WTC11 (cell line): Measurements from ENCODE around the gene PGAP3. TPM values are rescaled to one million over a fixed set of nuclear protein-coding genes. Genes with fewer than 3 reads are reported as not detected.
A peak's percentile ranks its signal among the peaks of the same experiment; 100 is the strongest.

Experiments
- ATAC-seq: fragments of 200-7000 bp; cut with Tn5 transposase; 2 replicates; pipeline ENCODE4 v1.10.0; 2021; ENCODE audit warnings: mild to moderate bottlenecking, moderate library complexity
- CTCF ChIA-PET: fragments of 300-600 bp; sonication (Branson Sonifier 250); formaldehyde crosslinking; loops from one replicate; lab custom pipeline; 2021; ENCODE audit warnings: antibody characterized with exemption; lab: Charles Lee
- POLR2A ChIA-PET: fragments of 350-600 bp; sonication (Branson Sonifier 250); formaldehyde crosslinking; loops from one replicate; lab custom pipeline; 2021; ENCODE audit warnings: antibody characterized with exemption; lab: Charles Lee
- DNase-seq: peaks from one replicate; pipeline ENCODE4 v3.0.0; 2021; ENCODE audit warnings: low spot score
- H3K27ac Mint-ChIP-seq: 2 replicates; pipeline ENCODE4 v1.8.0; 2021; ENCODE audit warnings: mixed read lengths
- H3K27me3 Mint-ChIP-seq: 2 replicates; pipeline ENCODE4 v1.8.0; 2021; ENCODE audit warnings: low read depth, mild to moderate bottlenecking, moderate library complexity, mixed read lengths
- H3K36me3 Mint-ChIP-seq: 2 replicates; pipeline ENCODE4 v1.8.0; 2021; ENCODE audit warnings: mixed read lengths
- H3K4me1 Mint-ChIP-seq: 2 replicates; pipeline ENCODE4 v1.8.0; 2022; ENCODE audit warnings: mixed read lengths
- H3K4me3 Mint-ChIP-seq: 2 replicates; pipeline ENCODE4 v1.8.0; 2021; ENCODE audit warnings: mild to moderate bottlenecking, moderate library complexity, mixed read lengths
- H3K9me3 Mint-ChIP-seq: 2 replicates; pipeline ENCODE4 v1.8.0; 2021; ENCODE audit warnings: mixed read lengths
- ARID4B ChIP-seq: sonication (generic); formaldehyde crosslinking; IDR thresholded peaks from 2 replicates; pipeline ENCODE4 v1.8.0; 2023; ENCODE audit warnings: missing genetic modification reagents, mild to moderate bottlenecking, borderline replicate concordance
- CTCF ChIP-seq: fragments of 200-600 bp; IDR thresholded peaks from 2 replicates; pipeline ENCODE4 v1.8.0; 2022; ENCODE audit warnings: antibody characterized with exemption
- FOXP1 ChIP-seq: sonication (generic); formaldehyde crosslinking; IDR thresholded peaks from 2 replicates; pipeline ENCODE4 v1.8.0; 2022; ENCODE audit warnings: missing genetic modification reagents, mild to moderate bottlenecking, moderate library complexity, borderline replicate concordance
- GABPB1 ChIP-seq: sonication (generic); formaldehyde crosslinking; IDR thresholded peaks from 2 replicates; pipeline ENCODE4 v1.8.1; 2023; ENCODE audit warnings: mild to moderate bottlenecking, missing genetic modification reagents
- HMGA2 ChIP-seq: fragments of 250-450 bp; sonication (Bioruptor Pico); IDR thresholded peaks from 2 replicates; pipeline ENCODE4 v1.4.0; 2021; ENCODE audit warnings: mild to moderate bottlenecking, moderate library complexity
- KAT7 ChIP-seq: sonication (generic); formaldehyde crosslinking; IDR thresholded peaks from 2 replicates; pipeline ENCODE4 v1.8.1; 2023; ENCODE audit warnings: missing genetic modification reagents, mild to moderate bottlenecking, borderline replicate concordance
- MLX ChIP-seq: sonication (generic); formaldehyde crosslinking; IDR thresholded peaks from 2 replicates; pipeline ENCODE4 v1.8.1; 2023; ENCODE audit warnings: mild to moderate bottlenecking, missing genetic modification reagents, moderate library complexity
- NR1H2 ChIP-seq: sonication (generic); formaldehyde crosslinking; IDR thresholded peaks from 2 replicates; pipeline ENCODE4 v1.9.0; 2021; ENCODE audit warnings: mild to moderate bottlenecking, moderate library complexity, missing genetic modification reagents
- TP53 ChIP-seq: sonication (generic); formaldehyde crosslinking; IDR thresholded peaks from 2 replicates; pipeline ENCODE4 v1.8.1; 2023; ENCODE audit warnings: mild to moderate bottlenecking, missing genetic modification reagents
- ZBTB21 ChIP-seq: sonication (generic); formaldehyde crosslinking; IDR thresholded peaks from 2 replicates; pipeline ENCODE4 v1.8.1; 2023; ENCODE audit warnings: mild to moderate bottlenecking, missing genetic modification reagents, borderline replicate concordance
- ZNF317 ChIP-seq: sonication (generic); formaldehyde crosslinking; IDR thresholded peaks from 2 replicates; pipeline ENCODE4 v1.8.1; 2023; ENCODE audit warnings: low read depth, mild to moderate bottlenecking, moderate library complexity, missing genetic modification reagents, borderline replicate concordance
- ZNF423 ChIP-seq: fragments of 250-450 bp; sonication (Bioruptor Pico); IDR thresholded peaks from 2 replicates; pipeline ENCODE4 v2.1.2; 2022; ENCODE audit warnings: mild to moderate bottlenecking, moderate library complexity
- ZNF425 ChIP-seq: fragments of 250-450 bp; sonication (Bioruptor Pico); conservative IDR thresholded peaks from 2 replicates; pipeline ENCODE4 v1.9.0; 2021; ENCODE audit warnings: mild to moderate bottlenecking
- ZNF532 ChIP-seq: fragments of 250-450 bp; sonication (Bioruptor Pico); IDR thresholded peaks from 2 replicates; pipeline ENCODE4 v1.9.0; 2021; ENCODE audit warnings: mild to moderate bottlenecking, borderline replicate concordance
- total RNA-seq: library from RNA; stranded (reverse); gene quantifications from 3 replicates; pipeline ENCODE4 v1.2.3, GENCODE V29; 2021

Gene PGAP3
- total RNA-seq, 1 experiment from 2014 or later = 24.9 TPM

GRCh38 chr17:39672522-39673334 lies 15.1 kb downstream of the PGAP3 start (continued):
- TF ChIP-seq ZNF532 (CRISPR knock-in tag) = no peak

GRCh38 chr17:39671651-39672521 lies 16.0 kb downstream of the PGAP3 start:
- Mint-ChIP-seq H3K4me1 (peaks cover 25% of the 10 kb centered on the region), H3K27ac (no peak overlapping the region; the same call in 1 of the 2 replicates), H3K36me3 (no peaks in the 10 kb centered on the region), H3K27me3 (peaks cover 34% of the 10 kb centered on the region), H3K4me3 (no peak overlapping the region), H3K9me3 (no peaks in the 10 kb centered on the region)
- peak; percentile 80 for DNase-seq
- ChIA-PET POLR2A (interaction anchor here (1.5 kb wide), 1 partner anchor 48 kb away, joined by 4 read pairs; no protein-coding TSS in a partner anchor), CTCF (interaction anchor here (0.6 to 18.0 kb wide), 38 partner anchors 9 to 221 kb away, joined by 3 to 876 read pairs (median 5); partner anchors contain the start of genes ERBB2, MED1, MIEN1 and PGAP3)
- TF ChIP-seq NR1H2 (CRISPR knock-in tag) (no peak), ZNF317 (CRISPR knock-in tag) (peak; percentile 71; the same call in 1 of the 2 replicates), ZNF423 (0 out of 2 replicates have a peak, but pooled peaks have one; percentile 35), GABPB1 (0 out of 2 replicates have a peak, but pooled peaks have one; percentile 38), CTCF (peak; percentile 61), TP53 (0 out of 2 replicates have a peak, but pooled peaks have one; percentile 63), HMGA2 (CRISPR knock-in tag) (no peak), MLX (CRISPR knock-in tag) (no peak), ZNF425 (no peak), KAT7 (CRISPR knock-in tag) (0 out of 2 replicates have a peak, but pooled peaks have one; percentile 1), ZBTB21 (CRISPR knock-in tag) (0 out of 2 replicates have a peak, but pooled peaks have one; percentile 72), FOXP1 (CRISPR knock-in tag) (0 out of 2 replicates have a peak, but pooled peaks have one; percentile 56), ARID4B (CRISPR knock-in tag) (no peak)
- TF ChIP-seq, all 79 proteins: peak for 8
- peak; percentile 58 for ATAC-seq
